CD4-positive, alpha-beta memory T cell (primary cell): Measurements from ENCODE around the gene ZNF544. TPM values are rescaled to one million over a fixed set of nuclear protein-coding genes. Genes with fewer than 3 reads are reported as not detected.

Source experiments
- CTCF ChIA-PET: fragments of 350-600 bp; sonication (Branson Sonifier 250); formaldehyde crosslinking; loops from one replicate; lab custom pipeline; 2021; ENCODE audit warnings: inconsistent platforms; ENCODE audit not compliant: partially characterized antibody; lab: Charles Lee
- POLR2A ChIA-PET: fragments of 350-600 bp; sonication (Branson Sonifier 250); formaldehyde crosslinking; loops from one replicate; lab custom pipeline; 2021; ENCODE audit not compliant: partially characterized antibody; lab: Charles Lee
- DNase-seq, 5 donors: peaks; one replicate each; pipeline versions ENCODE4 v3.0.0 to v3.0.0-alpha.2; 2020 to 2022; ENCODE audit warnings: mixed read lengths in 1 of 5
- H3K27ac ChIP-seq: one replicate; pipeline ENCODE4 v1.7.0; 2013; ENCODE audit warnings: low read depth, low read length
- H3K27me3 ChIP-seq: 2 replicates; pipeline ENCODE4 v1.7.0; 2013; ENCODE audit warnings: mild to moderate bottlenecking, low read length, moderate library complexity; ENCODE audit not compliant: insufficient read depth
- H3K36me3 ChIP-seq: 2 replicates; pipeline ENCODE4 v1.7.0; 2013; ENCODE audit warnings: mild to moderate bottlenecking, low read length, moderate library complexity; ENCODE audit not compliant: insufficient read depth
- H3K4me1 ChIP-seq: 2 replicates; pipeline ENCODE4 v1.7.0; 2013; ENCODE audit warnings: mild to moderate bottlenecking, low read length, moderate library complexity; ENCODE audit not compliant: insufficient read depth
- H3K4me3 ChIP-seq, 2 donors: one replicate each; pipeline ENCODE4 v1.7.0; 2013; ENCODE audit warnings: low read length in 2 of 2, mild to moderate bottlenecking in 1 of 2
- H3K9me3 ChIP-seq, 2 donors: one replicate each; pipeline ENCODE4 v1.7.0; 2013; ENCODE audit warnings: low read length in 2 of 2, control low read depth in 1 of 2; ENCODE audit not compliant: control insufficient read depth in 1 of 2
- H3K27ac Mint-ChIP-seq, 7 donors: one replicate each; pipeline ENCODE4 v1.8.0; 2020 to 2021; ENCODE audit warnings: mixed read lengths in 7 of 7, mild to moderate bottlenecking in 6 of 7, inconsistent platforms in 3 of 7, moderate library complexity in 3 of 7
- H3K27me3 Mint-ChIP-seq, 2 donors: one replicate each; pipeline ENCODE4 v1.8.0; 2020 to 2021; ENCODE audit warnings: mixed read lengths in 2 of 2
- H3K36me3 Mint-ChIP-seq, 2 donors: one replicate each; pipeline ENCODE4 v1.8.0; 2020 to 2021; ENCODE audit warnings: mixed read lengths in 2 of 2, inconsistent platforms in 1 of 2, mild to moderate bottlenecking in 1 of 2
- H3K4me1 Mint-ChIP-seq, 4 donors: one replicate each; pipeline ENCODE4 v1.8.0; 2020 to 2021; ENCODE audit warnings: mixed read lengths in 4 of 4, mild to moderate bottlenecking in 1 of 4
- H3K4me3 Mint-ChIP-seq, 8 donors: one replicate each; pipeline ENCODE4 v1.8.0; 2020 to 2021; ENCODE audit warnings: mixed read lengths in 8 of 8, mild to moderate bottlenecking in 7 of 8, moderate library complexity in 6 of 8, inconsistent platforms in 3 of 8
- H3K9me3 Mint-ChIP-seq, 8 donors: one replicate each; pipeline ENCODE4 v1.8.0; 2020 to 2021; ENCODE audit warnings: mixed read lengths in 8 of 8, mild to moderate bottlenecking in 5 of 8, inconsistent platforms in 3 of 8, moderate library complexity in 1 of 8
- intact Hi-C: fragments of 100-400 bp; cut with micrococcal nuclease; formaldehyde crosslinking; loops from one replicate; pipeline ENCODE4 v1.15.1; 2023
- polyA plus RNA-seq, 2 donors: library from polyadenylated mRNA; unstranded; fragments of 300-500 nt; fragmentation: Illumina TruSeq; gene quantifications; one replicate each; pipeline ENCODE4 v1.2.3, GENCODE V29; 2021
- total RNA-seq, 2 experiments: library from RNA; stranded (reverse); gene quantifications; one replicate each; pipeline ENCODE4 v1.2.3, GENCODE V29; 2021

The ZNF544 gene
- total and polyA plus RNA-seq, 4 experiments from 2014 or later = 13.7 to 67.6 (median 43.2) TPM

GRCh38 chr19:58296104-58296503 lies 67.4 kb downstream of the ZNF544 start:
- Histone ChIP-seq H3K4me3 (no peak overlapping the region), H3K4me1 (no peaks in the 10 kb centered on the region), H3K9me3 (peaks cover 0 to 17% of the 10 kb centered on the region in 2 donors), H3K27me3 (no peaks in the 10 kb centered on the region), H3K36me3 (peaks cover 21% of the 10 kb centered on the region), H3K27ac (no peak overlapping the region)
- no peaks in the 10 kb centered on the region for H3K27me3 Mint-ChIP-seq
- H3K4me3 Mint-ChIP-seq = no peak overlapping the region
- ChIA-PET POLR2A (interaction anchor here (1.6 kb wide), 1 partner anchor 19 kb away, joined by 3 read pairs; no protein-coding TSS in a partner anchor), CTCF (no interaction called here)
- intact Hi-C loops = no loop called here
- H3K27ac Mint-ChIP-seq = no peak overlapping the region
- H3K9me3 Mint-ChIP-seq = peaks cover 0 to 40% (median 20%) of the 10 kb centered on the region in 8 donors
- peaks cover 0 to 3% (median under 1%) of the 10 kb centered on the region in 4 donors for H3K4me1 Mint-ChIP-seq
- DNase-seq = no peak
- H3K36me3 Mint-ChIP-seq = peaks cover 61 to 66% of the 10 kb centered on the region in 2 donors

GRCh38 chr19:58300620-58301019 lies 71.9 kb downstream of the ZNF544 start:
- Histone ChIP-seq H3K9me3 (peaks cover 0 to under 1% of the 10 kb centered on the region in 2 donors), H3K27me3 (no peaks in the 10 kb centered on the region), H3K4me3 (no peak overlapping the region), H3K36me3 (no peaks in the 10 kb centered on the region), H3K27ac (no peak overlapping the region), H3K4me1 (peaks cover 8% of the 10 kb centered on the region)
- ChIA-PET CTCF (no interaction called here), POLR2A (no interaction called here)
- peaks cover 10 to 15% (median 14%) of the 10 kb centered on the region in 4 donors for H3K4me1 Mint-ChIP-seq
- peaks cover 0 to 7% (median 3%) of the 10 kb centered on the region in 8 donors for H3K9me3 Mint-ChIP-seq
- H3K27me3 Mint-ChIP-seq = no peaks in the 10 kb centered on the region
- DNase-seq = no peak
- H3K36me3 Mint-ChIP-seq = peaks cover 35 to 36% of the 10 kb centered on the region in 2 donors
- no peak overlapping the region for H3K4me3 Mint-ChIP-seq
- H3K27ac Mint-ChIP-seq = no peak overlapping the region
- intact Hi-C loops = no loop called here

- Histone ChIP-seq H3K4me1 (peaks cover 31% of the 10 kb centered on the region), H3K27ac (peak overlapping the region; percentile 95), H3K4me3 (no peak overlapping the region), H3K9me3 (no peaks in the 10 kb centered on the region), H3K36me3 (peaks cover 10% of the 10 kb centered on the region), H3K27me3 (no peaks in the 10 kb centered on the region)
- DNase-seq = no peak
- ChIA-PET CTCF (interaction anchor here (1.3 kb wide), 1 partner anchor 216 kb away, joined by 3 read pairs; no protein-coding TSS in a partner anchor), POLR2A (interaction anchor here (0.7 to 3.5 kb wide), 8 partner anchors 26 to 216 kb away, joined by 3 to 26 read pairs (median 6); partner anchors contain the start of genes ZBTB45, ZNF274, ZNF497 and ZNF544)
- peak overlapping the region in 6 of 8 donors; percentile 97 to 100 (median 100) for H3K4me3 Mint-ChIP-seq
- H3K4me1 Mint-ChIP-seq = peaks cover 32 to 50% (median 41%) of the 10 kb centered on the region in 4 donors
- no peaks in the 10 kb centered on the region for H3K27me3 Mint-ChIP-seq
- H3K36me3 Mint-ChIP-seq = peaks cover 54 to 57% of the 10 kb centered on the region in 2 donors
- H3K9me3 Mint-ChIP-seq = peaks cover 0 to 3% (median 0%) of the 10 kb centered on the region in 8 donors
- peak overlapping the region; percentile 97 to 100 (median 99) for H3K27ac Mint-ChIP-seq
- intact Hi-C loops = no loop called here
These were observed 75.5 kb downstream of the ZNF544 start for GRCh38 chr19:58304255-58304654.

GRCh38 chr19:58304748-58305064 lies 76.0 kb downstream of the ZNF544 start:
- H3K4me1 ChIP-seq = peaks cover 31% of the 10 kb centered on the region
- intact Hi-C loops = loop anchor here (1.0 to 5.0 kb wide), 13 partner anchors 22 to 1912 kb away; partner anchors contain the start of genes RPS5, ZNF274, ZNF324B and ZNF446
- H3K4me1 Mint-ChIP-seq = peaks cover 35 to 55% (median 45%) of the 10 kb centered on the region in 4 donors
- H3K27ac Mint-ChIP-seq = peak overlapping the region; percentile 97 to 100 (median 99)
- H3K27me3 ChIP-seq = no peaks in the 10 kb centered on the region
- H3K36me3 ChIP-seq = peaks cover 14% of the 10 kb centered on the region
- peak overlapping the region; percentile 54 to 83 for H3K4me3 ChIP-seq
- peak in 1 of 5 donors; percentile 2 for DNase-seq
- H3K9me3 ChIP-seq = no peaks in the 10 kb centered on the region
- ChIA-PET CTCF (interaction anchor here (1.3 kb wide), 1 partner anchor 215 kb away, joined by 3 read pairs; no protein-coding TSS in a partner anchor), POLR2A (interaction anchor here (0.6 to 3.5 kb wide), 16 partner anchors 12 to 250 kb away, joined by 3 to 26 read pairs (median 6); partner anchors contain the start of genes CHMP2A, ZBTB45, ZNF132 and ZNF274)
- peaks cover 0 to 3% (median 0%) of the 10 kb centered on the region in 8 donors for H3K9me3 Mint-ChIP-seq
- H3K4me3 Mint-ChIP-seq = peak overlapping the region; percentile 97 to 100 (median 100)
- H3K27ac ChIP-seq = peak overlapping the region; percentile 95
- H3K27me3 Mint-ChIP-seq = no peaks in the 10 kb centered on the region
- peaks cover 57 to 60% of the 10 kb centered on the region in 2 donors for H3K36me3 Mint-ChIP-seq

- POLR2A ChIA-PET = interaction anchor here (0.6 to 3.5 kb wide), 20 partner anchors 11 to 250 kb away, joined by 3 to 26 read pairs (median 5); partner anchors contain the start of genes CHMP2A, ZBTB45, ZNF132 and ZNF274
- Histone ChIP-seq H3K27ac (peak within 1 kb of the TSS; percentile 95), H3K36me3 (peaks cover 16% of the 10 kb centered on the region), H3K4me3 (peak within 1 kb of the TSS; percentile 54 to 83), H3K9me3 (no peaks in the 10 kb centered on the region), H3K27me3 (no peaks in the 10 kb centered on the region), H3K4me1 (peaks cover 31% of the 10 kb centered on the region)
- Mint-ChIP-seq H3K4me1 (peaks cover 34 to 59% (median 45%) of the 10 kb centered on the region in 4 donors), H3K27me3 (no peaks in the 10 kb centered on the region), H3K9me3 (peaks cover 0 to 3% (median 0%) of the 10 kb centered on the region in 8 donors), H3K36me3 (peaks cover 57 to 60% of the 10 kb centered on the region in 2 donors), H3K27ac (peak within 1 kb of the TSS; percentile 97 to 100 (median 99)), H3K4me3 (peak within 1 kb of the TSS; percentile 97 to 100 (median 100))
- intact Hi-C loops = loop anchor here (1.0 to 5.0 kb wide), 13 partner anchors 21 to 1913 kb away; partner anchors contain the start of genes RPS5, ZNF274, ZNF324B and ZNF446
- DNase-seq = peak; percentile 93 to 97 (median 95)
- CTCF ChIA-PET = interaction anchor here (1.1 kb wide), 1 partner anchor 92 kb away, joined by 3 read pairs; no protein-coding TSS in a partner anchor
These were observed 76.6 kb downstream of the ZNF544 start, which contains the start of gene ERVK3-1 for GRCh38 chr19:58305065-58305931. Gene ERVK3-1, plus strand, starts transcription at chr19:58305377. Its CDS starts 6,792 bp downstream, at chr19:58312169.

GRCh38 chr19:58305932-58306323 lies 77.2 kb downstream of the ZNF544 start:
- peak overlapping the region; percentile 95 for H3K27ac ChIP-seq
- peaks cover 31% of the 10 kb centered on the region for H3K4me1 ChIP-seq
- H3K4me1 Mint-ChIP-seq = peaks cover 34 to 60% (median 45%) of the 10 kb centered on the region in 4 donors
- H3K36me3 ChIP-seq = peaks cover 16% of the 10 kb centered on the region
- H3K9me3 Mint-ChIP-seq = peaks cover 0 to 3% (median 0%) of the 10 kb centered on the region in 8 donors
- H3K27ac Mint-ChIP-seq = peak overlapping the region; percentile 97 to 100 (median 99)
- no peaks in the 10 kb centered on the region for H3K9me3 ChIP-seq
- no peaks in the 10 kb centered on the region for H3K27me3 Mint-ChIP-seq
- H3K4me3 ChIP-seq = peak overlapping the region; percentile 50 to 83
- peaks cover 54 to 59% of the 10 kb centered on the region in 2 donors for H3K36me3 Mint-ChIP-seq
- CTCF ChIA-PET = interaction anchor here (1.1 to 1.7 kb wide), 3 partner anchors 77 to 214 kb away, joined by 3 to 7 read pairs (median 3); partner anchors contain the start of gene ZNF544
- POLR2A ChIA-PET = interaction anchor here (0.7 to 3.5 kb wide), 10 partner anchors 11 to 169 kb away, joined by 3 to 26 read pairs (median 4); partner anchors contain the start of genes ZNF274, ZNF497, ZNF8 and ZSCAN22
- intact Hi-C loops = loop anchor here (1.0 to 5.0 kb wide), 13 partner anchors 20 to 1914 kb away; partner anchors contain the start of genes RPS5, ZNF274, ZNF324B and ZNF446
- no peaks in the 10 kb centered on the region for H3K27me3 ChIP-seq
- H3K4me3 Mint-ChIP-seq = peak overlapping the region; percentile 97 to 100 (median 100)
- peak in 2 of 5 donors; percentile 18 to 40 for DNase-seq
